ENCODE measurements around the gene C8A.

The C8A gene

GRCh38 chr1:56854521-56855099 lies at the start of gene C8A:
C8A (plus strand) TSS chr1:56854797; CDS start chr1:56854902, 105 bp downstream.
- no peak for DNase-seq

- DNase-seq = no peak
Measured at GRCh38 chr1:56806804-56807203, 47.8 kb upstream of the C8A start.

- no peak for DNase-seq
Measured at GRCh38 chr1:56808410-56808809, 46.2 kb upstream of the C8A start.

GRCh38 chr1:56811331-56811730 lies 43.3 kb upstream of the C8A start:
- no peak for DNase-seq

GRCh38 chr1:56814205-56814604 lies 40.4 kb upstream of the C8A start:
- DNase-seq = no peak

- DNase-seq = no peak
Measured at GRCh38 chr1:56816264-56816663, 38.3 kb upstream of the C8A start.

- DNase-seq = no peak
Measured at GRCh38 chr1:56816909-56817308, 37.7 kb upstream of the C8A start.

- no peak for DNase-seq
Measured at GRCh38 chr1:56817716-56818463, 36.7 kb upstream of the C8A start.

- DNase-seq = no peak
Measured at GRCh38 chr1:56819387-56819899, 35.2 kb upstream of the C8A start, which contains the start of gene FYB2. FYB2 (minus strand) TSS chr1:56819404; CDS start chr1:56819290, 114 bp downstream.

- peak; percentile 85 for DNase-seq
Measured at GRCh38 chr1:56820755-56821461, 33.7 kb upstream of the C8A start.

GRCh38 chr1:56821462-56821797 lies 33.2 kb upstream of the C8A start:
- no peak for DNase-seq

GRCh38 chr1:56824271-56824670 lies 30.3 kb upstream of the C8A start:
- no peak for DNase-seq

GRCh38 chr1:56824938-56825337 lies 29.7 kb upstream of the C8A start:
- DNase-seq = no peak

- DNase-seq = no peak
Measured at GRCh38 chr1:56825436-56825835, 29.2 kb upstream of the C8A start.

GRCh38 chr1:56827711-56828110 lies 26.9 kb upstream of the C8A start:
- DNase-seq = no peak

- no peak for DNase-seq
Measured at GRCh38 chr1:56830052-56830451, 24.5 kb upstream of the C8A start.

GRCh38 chr1:56831871-56832693 lies 22.5 kb upstream of the C8A start:
- peak; percentile 72 for DNase-seq

GRCh38 chr1:56833088-56833487 lies 21.5 kb upstream of the C8A start:
- no peak for DNase-seq

- DNase-seq = no peak
Measured at GRCh38 chr1:56834137-56834900, 20.3 kb upstream of the C8A start.

GRCh38 chr1:56835657-56836056 lies 18.9 kb upstream of the C8A start:
- DNase-seq = no peak

GRCh38 chr1:56836359-56836758 lies 18.2 kb upstream of the C8A start:
- no peak for DNase-seq

- no peak for DNase-seq
Measured at GRCh38 chr1:56837244-56837939, 17.2 kb upstream of the C8A start.
